ENCODE data around the gene NTM.

Gene NTM

GRCh38 chr11:131734871-131735270 lies 364.5 kb downstream of the NTM start:
- no peaks in the 10 kb centered on the region for H3K9me2 ChIP-seq (replicated peaks; ENCODE audit: low read depth, low read length)

GRCh38 chr11:131737357-131737756 lies 366.9 kb downstream of the NTM start:
- Histone ChIP-seq H3K79me2 (ENCODE audit: insufficient read depth, low read length) (no peaks in the 10 kb centered on the region), H3K9me2 (replicated peaks; ENCODE audit: low read depth, low read length) (no peaks in the 10 kb centered on the region), H3K36me3 (ENCODE audit: insufficient read depth, low read length) (no peaks in the 10 kb centered on the region), H3F3A (ENCODE audit: low read depth) (no peaks in the 10 kb centered on the region), H4K20me1 (ENCODE audit: insufficient read depth, low read length, poor library complexity, severe bottlenecking) (no peaks in the 10 kb centered on the region), H3K4me2 (ENCODE audit: low read depth, low read length, poor library complexity, severe bottlenecking) (no peak overlapping the region), H3K4me1 (ENCODE audit: insufficient read depth, low read length, poor library complexity, severe bottlenecking) (no peaks in the 10 kb centered on the region), H3K4me3 (ENCODE audit: low read length, poor library complexity, severe bottlenecking) (no peak overlapping the region), H3K27me3 (ENCODE audit: insufficient read depth, low read length, poor library complexity, severe bottlenecking) (no peaks in the 10 kb centered on the region), H3K9ac (ENCODE audit: low read depth, low read length, poor library complexity, severe bottlenecking) (no peak overlapping the region), H2AFZ (ENCODE audit: low read length) (no peak overlapping the region), H3K9me3 (ENCODE audit: insufficient read depth, low read depth, low read length) (no peaks in the 10 kb centered on the region)
- TF ChIP-seq EZH2phosphoT487 (IDR thresholded peaks at IDR 0.05; ENCODE audit: borderline replicate concordance) (no peak), CTCF (conservative IDR thresholded peaks at IDR 0.05; ENCODE audit: low read length) (no peak)

More at GRCh38 chr11:131734871-131735270, 364.5 kb downstream of the NTM start:
- Histone ChIP-seq H4K20me1 (ENCODE audit: insufficient read depth, low read length, poor library complexity, severe bottlenecking) (no peaks in the 10 kb centered on the region), H3K9ac (ENCODE audit: low read depth, low read length, poor library complexity, severe bottlenecking) (no peak overlapping the region), H3K9me3 (ENCODE audit: insufficient read depth, low read depth, low read length) (no peaks in the 10 kb centered on the region), H3K4me3 (ENCODE audit: low read length, poor library complexity, severe bottlenecking) (no peak overlapping the region), H3K79me2 (ENCODE audit: insufficient read depth, low read length) (no peaks in the 10 kb centered on the region), H3F3A (ENCODE audit: low read depth) (no peaks in the 10 kb centered on the region), H3K4me1 (ENCODE audit: insufficient read depth, low read length, poor library complexity, severe bottlenecking) (no peaks in the 10 kb centered on the region), H2AFZ (ENCODE audit: low read length) (no peak overlapping the region), H3K4me2 (ENCODE audit: low read depth, low read length, poor library complexity, severe bottlenecking) (no peak overlapping the region), H3K36me3 (ENCODE audit: insufficient read depth, low read length) (no peaks in the 10 kb centered on the region), H3K27me3 (ENCODE audit: insufficient read depth, low read length, poor library complexity, severe bottlenecking) (no peaks in the 10 kb centered on the region)
- TF ChIP-seq EZH2phosphoT487 (IDR thresholded peaks at IDR 0.05; ENCODE audit: borderline replicate concordance) (no peak), CTCF (conservative IDR thresholded peaks at IDR 0.05; ENCODE audit: low read length) (no peak)

GRCh38 chr11:131739243-131739882 lies 368.9 kb downstream of the NTM start:
- no peaks in the 10 kb centered on the region for H3K9me2 ChIP-seq (replicated peaks; ENCODE audit: low read depth, low read length)
- H3K4me3 ChIP-seq (ENCODE audit: low read length, poor library complexity, severe bottlenecking): no peak overlapping the region
- TF ChIP-seq CTCF (conservative IDR thresholded peaks at IDR 0.05; ENCODE audit: low read length): no peak
- TF ChIP-seq EZH2phosphoT487 (IDR thresholded peaks at IDR 0.05; ENCODE audit: borderline replicate concordance): no peak
- no peaks in the 10 kb centered on the region for H3K4me1 ChIP-seq (ENCODE audit: insufficient read depth, low read length, poor library complexity, severe bottlenecking)
- no peaks in the 10 kb centered on the region for H3K79me2 ChIP-seq (ENCODE audit: insufficient read depth, low read length)
- no peaks in the 10 kb centered on the region for H3F3A ChIP-seq (ENCODE audit: low read depth)
- H3K4me2 ChIP-seq (ENCODE audit: low read depth, low read length, poor library complexity, severe bottlenecking): no peak overlapping the region
- H3K36me3 ChIP-seq (ENCODE audit: insufficient read depth, low read length): no peaks in the 10 kb centered on the region
- H4K20me1 ChIP-seq (ENCODE audit: insufficient read depth, low read length, poor library complexity, severe bottlenecking): no peaks in the 10 kb centered on the region
- H2AFZ ChIP-seq (ENCODE audit: low read length): no peak overlapping the region
- no peaks in the 10 kb centered on the region for H3K27me3 ChIP-seq (ENCODE audit: insufficient read depth, low read length, poor library complexity, severe bottlenecking)
- no peak overlapping the region for H3K9ac ChIP-seq (ENCODE audit: low read depth, low read length, poor library complexity, severe bottlenecking)
- H3K9me3 ChIP-seq (ENCODE audit: insufficient read depth, low read depth, low read length): no peaks in the 10 kb centered on the region

All from Loucy (cell line).